Right kidney (tissue), 1 donor: ENCODE results near the gene TRABD2B.
A peak's percentile ranks its signal among the peaks of the same experiment; 100 is the strongest.

ENCODE experiments used
- DNase-seq: peaks from one replicate; pipeline ENCODE4 v3.0.0-alpha.2; 2016

Gene TRABD2B

GRCh38 chr1:47908258-47908657 lies 88.9 kb downstream of the TRABD2B start:
- no peak for DNase-seq

GRCh38 chr1:47907177-47907528 lies 90.0 kb downstream of the TRABD2B start:
- no peak for DNase-seq

GRCh38 chr1:47906527-47907176 lies 90.5 kb downstream of the TRABD2B start:
- no peak for DNase-seq

GRCh38 chr1:47906009-47906432 lies 91.2 kb downstream of the TRABD2B start:
- DNase-seq = no peak

GRCh38 chr1:47903723-47904122 lies 93.5 kb downstream of the TRABD2B start:
- DNase-seq = no peak

- no peak for DNase-seq
These were observed 96.1 kb downstream of the TRABD2B start for GRCh38 chr1:47901001-47901575.

- no peak for DNase-seq
These were observed 98.9 kb downstream of the TRABD2B start for GRCh38 chr1:47898133-47898845.

GRCh38 chr1:47895279-47896125 lies 101.7 kb downstream of the TRABD2B start:
- no peak for DNase-seq

- DNase-seq = no peak
These were observed 102.5 kb downstream of the TRABD2B start for GRCh38 chr1:47894410-47895278.

GRCh38 chr1:47893412-47893811 lies 103.8 kb downstream of the TRABD2B start:
- DNase-seq = no peak

GRCh38 chr1:47890779-47891178 lies 106.4 kb downstream of the TRABD2B start:
- no peak for DNase-seq

GRCh38 chr1:47888294-47888629 lies 108.9 kb downstream of the TRABD2B start:
- no peak for DNase-seq

- no peak for DNase-seq
These were observed 109.5 kb downstream of the TRABD2B start for GRCh38 chr1:47887475-47888293.

- no peak for DNase-seq
These were observed 110.1 kb downstream of the TRABD2B start for GRCh38 chr1:47887060-47887459.

GRCh38 chr1:47886141-47886540 lies 111.0 kb downstream of the TRABD2B start:
- no peak for DNase-seq

GRCh38 chr1:47885062-47885830 lies 111.9 kb downstream of the TRABD2B start:
- no peak for DNase-seq

- DNase-seq = no peak
These were observed 113.2 kb downstream of the TRABD2B start for GRCh38 chr1:47883963-47884362.

- peak; percentile 32 for DNase-seq
These were observed 115.4 kb downstream of the TRABD2B start for GRCh38 chr1:47881505-47882442.

GRCh38 chr1:47876587-47876963 lies 120.6 kb downstream of the TRABD2B start:
- no peak for DNase-seq
